OCI-LY1 (cell line): ENCODE results near the gene YY1AP1.
"Not testable (repeated sequence)": the region's sequence is repeated elsewhere in the genome, so short reads cannot be mapped to it uniquely, and the experiment has no call there.

Experiments
- H2AFZ ChIP-seq: fragments of 200-600 bp; sonication (generic), shearing (Covaris generic); 2 replicates; pipeline ENCODE4 v1.6.0; 2014; ENCODE audit warnings: antibody characterized with exemption, mild to moderate bottlenecking, low read length
- H3F3A ChIP-seq: fragments of 200-600 bp; sonication (generic), shearing (Covaris generic); 2 replicates; pipeline ENCODE4 v1.6.0; 2014; ENCODE audit warnings: mild to moderate bottlenecking, antibody characterized with exemption, low read length, moderate library complexity; ENCODE audit not compliant: insufficient read depth
- H3K27ac ChIP-seq: fragments of 200-600 bp; sonication (generic); 2 replicates; pipeline ENCODE4 v1.5.1; 2014; ENCODE audit warnings: low read length, mixed run types, mild to moderate bottlenecking, low read depth; ENCODE audit not compliant: poor library complexity, severe bottlenecking
- H3K27me3 ChIP-seq: fragments of 200-600 bp; sonication (generic); 2 replicates; pipeline ENCODE4 v1.6.0; 2014; ENCODE audit warnings: antibody characterized with exemption, mild to moderate bottlenecking, low read length, moderate library complexity; ENCODE audit not compliant: insufficient read depth
- H3K36me3 ChIP-seq: fragments of 200-600 bp; sonication (generic); 2 replicates; pipeline ENCODE4 v1.6.1; 2014; ENCODE audit warnings: mild to moderate bottlenecking, antibody characterized with exemption, low read length, moderate library complexity, mixed read lengths; ENCODE audit not compliant: insufficient read depth
- H3K4me1 ChIP-seq: fragments of 200-600 bp; sonication (generic); 2 replicates; pipeline ENCODE4 v1.5.1; 2014; ENCODE audit warnings: mild to moderate bottlenecking, low read length, moderate library complexity; ENCODE audit not compliant: insufficient read depth, severe bottlenecking
- H3K4me2 ChIP-seq: fragments of 200-600 bp; sonication (generic), shearing (Covaris generic); 2 replicates; pipeline ENCODE4 v1.6.1; 2014; ENCODE audit warnings: low read length
- H3K4me3 ChIP-seq: fragments of 200-600 bp; sonication (generic); 2 replicates; pipeline ENCODE4 v1.5.1; 2014; ENCODE audit warnings: low read length, low read depth, mild to moderate bottlenecking, mixed read lengths; ENCODE audit not compliant: poor library complexity, severe bottlenecking
- H3K79me2 ChIP-seq: fragments of 200-600 bp; shearing (Covaris generic); 2 replicates; pipeline ENCODE4 v1.6.1; 2016; ENCODE audit warnings: mixed run types, low read length, mixed read lengths; ENCODE audit not compliant: insufficient read depth
- H3K9ac ChIP-seq: fragments of 200-600 bp; sonication (generic), shearing (Covaris generic); 2 replicates; pipeline ENCODE4 v1.6.1; 2014; ENCODE audit warnings: mild to moderate bottlenecking, low read length, mixed read lengths
- H3K9me2 ChIP-seq: fragments of 200-600 bp; sonication (generic), shearing (Covaris generic); 2 replicates; pipeline ENCODE4 v1.6.1; 2014; ENCODE audit warnings: low read depth, mild to moderate bottlenecking, low read length, mixed read lengths
- H3K9me3 ChIP-seq: fragments of 200-600 bp; shearing (Covaris generic); 2 replicates; pipeline ENCODE4 v1.6.1; 2014; ENCODE audit warnings: low read length, mixed read lengths
- H4K20me1 ChIP-seq: fragments of 200-600 bp; sonication (generic), shearing (Covaris generic); 2 replicates; pipeline ENCODE4 v1.6.0; 2016; ENCODE audit warnings: mild to moderate bottlenecking, low read length; ENCODE audit not compliant: insufficient read depth
- EZH2 ChIP-seq: fragments of 200-600 bp; sonication (generic), shearing (Covaris generic); IDR thresholded peaks from 2 replicates; pipeline ENCODE4 v1.8.0; 2017; ENCODE audit warnings: borderline replicate concordance, mixed run types, mild to moderate bottlenecking, antibody characterized with exemption, low read length, moderate library complexity, mixed read lengths
- TF ChIP-seq, protein P1 (sequence below): fragments of 200-600 bp; sonication (generic), shearing (Covaris generic); IDR thresholded peaks from 2 replicates; pipeline ENCODE4 v1.5.1; 2017; ENCODE audit warnings: mild to moderate bottlenecking, antibody characterized with exemption, low read length, moderate library complexity, mixed read lengths

YY1AP1 gene

DNA sequence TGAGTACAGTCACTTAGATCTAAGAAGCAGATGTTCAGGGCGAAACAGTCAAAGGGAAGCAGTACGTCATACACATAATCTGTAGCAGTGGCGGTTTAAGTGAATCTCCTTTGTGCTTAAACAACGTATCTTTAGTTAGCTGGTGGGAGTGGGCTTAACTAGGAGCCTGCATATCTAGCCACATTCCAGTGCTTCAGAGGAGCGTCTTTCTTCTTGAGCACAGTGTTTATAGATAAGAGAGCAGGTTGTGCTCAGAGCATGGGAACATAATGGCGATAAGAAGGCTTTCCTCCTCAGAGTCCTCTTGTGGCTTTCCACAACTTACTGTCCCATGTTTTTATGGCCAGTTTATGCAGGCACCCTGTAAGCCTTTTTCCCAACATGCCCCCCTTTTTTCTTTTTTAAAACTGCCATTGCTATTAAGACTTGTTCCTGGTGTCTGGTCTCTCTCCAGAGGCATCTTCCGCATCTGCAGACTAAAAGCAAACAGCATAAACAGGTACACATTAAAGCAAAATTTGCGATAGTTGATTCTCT, 3.5 kb upstream of the YY1AP1 start:
- H2AFZ ChIP-seq: no peak overlapping the region

DNA sequence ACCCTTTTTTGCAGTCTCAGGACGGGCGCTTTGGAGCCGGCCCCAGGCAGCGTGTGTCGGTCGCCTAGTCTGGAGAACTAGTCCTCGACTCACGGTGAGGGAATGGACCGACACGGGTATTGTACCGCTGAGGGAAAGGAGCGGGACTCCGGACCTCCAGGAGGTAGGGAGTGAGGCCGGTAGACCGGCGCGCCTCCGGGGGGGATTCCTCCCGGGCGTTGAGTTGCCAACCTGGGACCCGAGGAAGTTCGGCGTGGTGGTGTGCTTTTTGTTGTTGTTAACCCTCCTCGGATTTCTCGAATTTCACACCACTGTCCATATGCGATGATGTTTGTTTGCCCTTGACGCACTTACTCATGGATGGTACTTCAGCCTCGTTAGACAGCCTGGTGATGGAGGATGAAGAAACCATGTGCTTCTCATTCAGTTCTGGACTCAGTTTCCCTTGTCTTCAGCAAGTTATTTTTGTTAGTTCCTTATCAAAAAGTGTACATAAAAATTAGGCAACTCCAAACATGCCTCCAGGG, 570 bp upstream of the YY1AP1 start, which contains the start of gene DAP3:
DAP3 (plus strand) TSS at position 11 of the 527 bp plus-strand sequence. CDS start 20,689 bp downstream, outside the sequence.
- not testable (repeated sequence) for H3K9me2 ChIP-seq, H3K27me3 ChIP-seq, H4K20me1 ChIP-seq, H2AFZ ChIP-seq, H3F3A ChIP-seq
- H3K79me2 ChIP-seq: peaks cover 86% of the 10 kb centered on the region
- peak within 1 kb of the TSS; percentile 99 for H3K9ac ChIP-seq
- H3K36me3 ChIP-seq: peaks cover 48% of the 10 kb centered on the region
- H3K4me3 ChIP-seq: peak within 1 kb of the TSS; percentile 98
- peak within 1 kb of the TSS; percentile 83 for H3K27ac ChIP-seq
- H3K9me3 ChIP-seq: peaks cover 12% of the 10 kb centered on the region
- peak within 1 kb of the TSS; percentile 85 for H3K4me2 ChIP-seq
- H3K4me1 ChIP-seq: peaks cover 36% of the 10 kb centered on the region

More for the DNA sequence above, 3.5 kb upstream of the YY1AP1 start:
- Histone ChIP-seq H3K4me2 (no peak overlapping the region), H3K36me3 (peaks cover 78% of the 10 kb centered on the region), H3K9me3 (peaks cover 20% of the 10 kb centered on the region), H3F3A (0 out of 2 replicates have a peak, but pooled peaks cover 3% of the 10 kb centered on the region), H4K20me1 (no peaks in the 10 kb centered on the region), H3K9me2 (no peaks in the 10 kb centered on the region), H3K4me1 (peaks cover 11% of the 10 kb centered on the region), H3K79me2 (peaks cover 86% of the 10 kb centered on the region), H3K27me3 (no peaks in the 10 kb centered on the region), H3K9ac (no peak overlapping the region), H3K4me3 (no peak overlapping the region), H3K27ac (no peak overlapping the region)
- TF ChIP-seq, protein P1, sequence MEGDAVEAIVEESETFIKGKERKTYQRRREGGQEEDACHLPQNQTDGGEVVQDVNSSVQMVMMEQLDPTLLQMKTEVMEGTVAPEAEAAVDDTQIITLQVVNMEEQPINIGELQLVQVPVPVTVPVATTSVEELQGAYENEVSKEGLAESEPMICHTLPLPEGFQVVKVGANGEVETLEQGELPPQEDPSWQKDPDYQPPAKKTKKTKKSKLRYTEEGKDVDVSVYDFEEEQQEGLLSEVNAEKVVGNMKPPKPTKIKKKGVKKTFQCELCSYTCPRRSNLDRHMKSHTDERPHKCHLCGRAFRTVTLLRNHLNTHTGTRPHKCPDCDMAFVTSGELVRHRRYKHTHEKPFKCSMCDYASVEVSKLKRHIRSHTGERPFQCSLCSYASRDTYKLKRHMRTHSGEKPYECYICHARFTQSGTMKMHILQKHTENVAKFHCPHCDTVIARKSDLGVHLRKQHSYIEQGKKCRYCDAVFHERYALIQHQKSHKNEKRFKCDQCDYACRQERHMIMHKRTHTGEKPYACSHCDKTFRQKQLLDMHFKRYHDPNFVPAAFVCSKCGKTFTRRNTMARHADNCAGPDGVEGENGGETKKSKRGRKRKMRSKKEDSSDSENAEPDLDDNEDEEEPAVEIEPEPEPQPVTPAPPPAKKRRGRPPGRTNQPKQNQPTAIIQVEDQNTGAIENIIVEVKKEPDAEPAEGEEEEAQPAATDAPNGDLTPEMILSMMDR: no peak
- no peak for TF ChIP-seq EZH2

DNA sequence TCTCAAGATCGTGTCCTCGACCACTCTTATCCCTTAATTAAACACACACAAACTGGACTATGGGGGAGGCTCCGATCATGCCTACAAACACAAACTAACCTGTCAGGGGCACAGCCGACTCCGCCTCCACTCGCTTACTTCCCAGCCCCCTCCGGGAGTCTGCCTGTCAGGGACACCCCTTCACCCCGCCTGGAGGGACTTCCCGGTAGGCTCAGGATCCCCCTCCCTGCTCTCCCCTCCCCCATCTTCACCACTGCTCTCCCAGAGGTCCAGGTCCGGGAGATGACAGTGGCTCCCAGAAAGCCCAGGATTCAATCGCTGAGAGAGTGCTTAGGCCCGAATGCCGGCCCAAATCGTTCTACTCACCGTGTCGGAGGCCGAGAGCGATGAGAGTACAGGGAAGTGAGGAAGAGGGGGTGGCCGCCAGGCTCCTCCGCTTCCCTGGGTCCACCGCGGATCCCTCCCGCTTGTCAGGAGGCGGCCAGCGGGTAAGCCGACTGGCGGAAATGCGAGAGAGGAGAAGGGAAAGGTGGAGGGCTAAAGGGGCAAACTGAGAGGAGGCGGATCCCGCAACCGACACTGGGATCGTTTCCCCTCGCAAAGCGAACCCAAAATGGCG, 760 bp downstream of the YY1AP1 start:
- Histone ChIP-seq H3K4me3 (peak overlapping the region; percentile 98), H3K36me3 (peaks cover 35% of the 10 kb centered on the region), H3K9me3 (peaks cover 12% of the 10 kb centered on the region), H3K27ac (peak overlapping the region; percentile 83), H3K79me2 (peaks cover 86% of the 10 kb centered on the region), H3K9ac (peak overlapping the region; percentile 99), H3K4me1 (peaks cover 36% of the 10 kb centered on the region), H3K4me2 (peak overlapping the region; percentile 85)
- H3F3A ChIP-seq, H4K20me1 ChIP-seq, H3K9me2 ChIP-seq, H2AFZ ChIP-seq, H3K27me3 ChIP-seq: not testable (repeated sequence)

DNA sequence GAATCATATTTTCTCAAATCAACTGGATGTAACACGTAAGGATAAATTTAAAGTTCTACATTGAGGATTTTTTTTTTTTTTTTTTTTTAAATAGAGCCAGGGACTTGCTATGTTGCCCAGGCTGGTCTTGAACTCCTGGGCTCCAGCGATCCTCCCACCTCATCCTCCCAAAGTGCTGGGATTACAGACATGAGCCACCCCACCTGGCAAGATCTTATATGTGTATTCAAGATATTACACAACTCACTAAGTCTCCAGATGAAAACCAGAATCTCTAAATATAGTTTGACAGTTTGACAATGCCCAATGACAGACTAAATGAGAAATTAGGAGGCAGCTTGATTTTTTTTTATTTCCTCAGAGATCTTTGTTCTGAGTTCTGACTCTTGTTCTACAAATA, 6.8 kb downstream of the YY1AP1 start:
- peaks cover 38% of the 10 kb centered on the region for H3K36me3 ChIP-seq
- H3K79me2 ChIP-seq: peaks cover 56% of the 10 kb centered on the region
- H3K27ac ChIP-seq: no peak overlapping the region
- no peaks in the 10 kb centered on the region for H4K20me1 ChIP-seq
- H3K4me1 ChIP-seq: peaks cover 25% of the 10 kb centered on the region
- no peak for TF ChIP-seq EZH2
- TF ChIP-seq, protein P1: no peak
- H3K4me2 ChIP-seq: no peak overlapping the region
- no peaks in the 10 kb centered on the region for H3K9me3 ChIP-seq
- 0 out of 2 replicates have a peak, but pooled peaks cover 2% of the 10 kb centered on the region for H3F3A ChIP-seq
- no peak overlapping the region for H2AFZ ChIP-seq
- no peak overlapping the region for H3K9ac ChIP-seq
- no peak overlapping the region for H3K4me3 ChIP-seq
- H3K9me2 ChIP-seq: no peaks in the 10 kb centered on the region
- H3K27me3 ChIP-seq: no peaks in the 10 kb centered on the region
